Kidney epithelial cell (primary cell): ENCODE data around the gene TYW5. TPM values are rescaled to one million over a fixed set of nuclear protein-coding genes. Genes with fewer than 3 reads are reported as not detected.
"Not testable (repeated sequence)": the region's sequence is repeated elsewhere in the genome, so short reads cannot be mapped to it uniquely, and the experiment has no call there.

Experiments used
- DNase-seq: peaks from one replicate; pipeline ENCODE4 v3.0.0-alpha.2; 2010; ENCODE audit warnings: low read depth
- H3K27me3 ChIP-seq: 2 replicates; pipeline ENCODE4 v1.6.0; 2011; ENCODE audit warnings: low read length; ENCODE audit not compliant: control insufficient read depth, insufficient read depth
- H3K36me3 ChIP-seq: 2 replicates; pipeline ENCODE4 v1.5.1; 2011; ENCODE audit warnings: low read length; ENCODE audit not compliant: control insufficient read depth, insufficient read depth
- H3K4me3 ChIP-seq: 2 replicates; pipeline ENCODE4 v1.5.1; 2011; ENCODE audit warnings: low read depth, mild to moderate bottlenecking, control low read depth, low read length
- CTCF ChIP-seq: IDR thresholded peaks from 2 replicates; pipeline ENCODE4 v1.5.1; 2011; ENCODE audit warnings: mild to moderate bottlenecking, moderate library complexity, low read length, control low read depth, inconsistent platforms; ENCODE audit not compliant: insufficient read depth, poor library complexity, severe bottlenecking
- total RNA-seq: library from RNA; depleted of rRNA; stranded (reverse); fragments of >200 nt; gene quantifications from 2 replicates; pipeline ENCODE4 v1.2.3, GENCODE V29; 2015

Gene TYW5
- total RNA-seq, 1 donor from 2014 or later, result 9.0 TPM

DNA sequence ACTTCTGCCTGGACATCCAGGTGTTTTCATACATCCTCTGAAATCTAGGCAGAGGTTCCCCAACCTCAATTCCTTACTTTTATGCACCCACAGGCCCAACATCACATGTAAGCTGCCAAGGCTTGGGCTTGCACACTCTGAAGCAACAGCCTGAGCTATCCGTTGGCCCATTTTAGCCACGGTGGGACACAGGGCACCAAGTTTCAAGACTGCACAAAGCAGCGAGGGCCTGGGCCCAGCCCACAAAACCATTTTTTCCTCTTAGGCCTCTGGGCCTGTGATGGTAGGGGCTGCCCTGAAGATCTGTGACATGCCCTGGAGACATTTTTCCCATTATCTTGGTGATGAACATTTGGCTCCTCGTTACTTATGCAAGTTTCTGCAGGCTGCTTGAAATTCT lies 38.3 kb downstream of the TYW5 start:
- no peak for DNase-seq
- Histone ChIP-seq H3K27me3 (no peaks in the 10 kb centered on the region), H3K4me3 (no peak overlapping the region), H3K36me3 (no peaks in the 10 kb centered on the region)
- no peak for TF ChIP-seq CTCF

- Histone ChIP-seq H3K36me3 (no peaks in the 10 kb centered on the region), H3K27me3 (no peaks in the 10 kb centered on the region), H3K4me3 (no peak overlapping the region)
- no peak for TF ChIP-seq CTCF
- DNase-seq, result no peak
Measured at GRCh38 chr2:199914372-199914958, 40.8 kb downstream of the TYW5 start.

GRCh38 chr2:199912553-199913114 lies 42.7 kb downstream of the TYW5 start:
- H3K36me3 ChIP-seq, H3K27me3 ChIP-seq, DNase-seq: not testable (repeated sequence)
- peak overlapping the region; percentile 98 for H3K4me3 ChIP-seq

DNA sequence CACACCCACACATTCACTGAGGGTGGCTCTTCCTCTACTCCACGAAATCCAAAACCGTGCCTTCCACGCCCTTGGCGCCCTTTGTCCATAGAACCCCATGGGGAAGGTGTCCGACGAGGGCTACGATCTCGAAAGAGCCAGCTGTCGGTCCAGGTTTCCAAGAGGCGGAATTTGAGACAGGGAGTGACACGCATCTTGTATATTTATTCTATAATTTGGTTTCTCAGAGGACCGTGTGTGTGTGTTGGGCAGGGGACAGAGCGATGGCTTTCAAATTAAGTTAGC lies 43.5 kb downstream of the TYW5 start:
- TF ChIP-seq CTCF, result no peak
- peak overlapping the region; percentile 98 for H3K4me3 ChIP-seq
- no peaks in the 10 kb centered on the region for H3K27me3 ChIP-seq
- no peaks in the 10 kb centered on the region for H3K36me3 ChIP-seq
- no peak for DNase-seq

DNA sequence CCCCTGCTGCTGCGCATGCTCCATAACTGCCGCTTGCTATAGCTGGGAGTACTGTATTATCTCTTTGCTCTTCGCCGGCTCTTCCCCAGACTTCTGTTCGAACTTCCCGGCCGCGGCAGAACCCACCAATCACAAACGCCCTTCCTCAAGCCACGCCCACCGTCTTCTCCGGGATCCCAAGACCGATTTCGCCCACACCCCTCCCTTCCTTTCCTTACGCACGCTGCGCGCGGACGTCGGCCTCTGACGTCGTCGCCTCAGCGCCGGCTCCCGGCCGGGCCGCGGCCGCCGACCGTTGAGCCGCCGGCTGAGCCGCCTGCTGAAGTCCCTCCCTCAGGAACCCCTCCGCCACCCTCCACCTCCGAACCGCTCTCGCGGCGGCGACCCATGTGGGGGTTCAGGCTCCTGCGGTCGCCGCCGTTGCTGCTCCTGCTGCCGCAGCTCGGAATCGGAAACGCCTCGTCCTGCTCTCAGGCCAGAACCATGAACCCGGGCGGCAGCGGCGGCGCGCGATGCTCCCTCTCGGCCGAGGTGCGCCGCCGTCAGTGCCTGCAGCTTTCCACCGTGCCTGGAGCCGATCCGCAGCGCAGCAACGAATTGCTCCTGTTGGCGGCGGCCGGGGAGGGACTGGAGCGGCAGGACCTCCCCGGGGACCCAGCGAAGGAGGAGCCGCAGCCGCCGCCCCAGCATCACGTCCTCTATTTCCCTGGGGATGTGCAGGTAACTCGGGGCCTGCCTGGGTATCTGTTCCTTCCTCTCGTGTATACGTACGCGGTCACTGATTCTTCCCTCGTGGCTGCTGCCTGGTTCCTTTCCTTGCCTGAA lies 44.0 kb downstream of the TYW5 start, which contains the start of gene C2orf69:
Gene C2orf69, plus strand, starts transcription at position 242 of the 825 bp plus-strand sequence. Its CDS starts 146 bp downstream, at position 388.
- TF ChIP-seq CTCF, result no peak
- Histone ChIP-seq H3K36me3 (no peaks in the 10 kb centered on the region), H3K27me3 (no peaks in the 10 kb centered on the region), H3K4me3 (peak within 1 kb of the TSS; percentile 98)
- peak; percentile 93 for DNase-seq

GRCh38 chr2:199910338-199911051 lies 44.8 kb downstream of the TYW5 start:
- Histone ChIP-seq H3K27me3 (no peaks in the 10 kb centered on the region), H3K4me3 (peak overlapping the region; percentile 33), H3K36me3 (no peaks in the 10 kb centered on the region)
- TF ChIP-seq CTCF, result no peak
- DNase-seq, result no peak
